Measurements from ENCODE around the gene PLCH1.

- TF ChIP-seq CTCF (conservative IDR thresholded peaks at IDR 0.05 in 1 of 2, IDR thresholded peaks at IDR 0.05 in 1 of 2; ENCODE audit: low read depth in 1 of 2, low read length in 2 of 2) (no peak), EZH2 (IDR thresholded peaks at IDR 0.05; ENCODE audit: low read length, missing control alignments) (no peak)
Measured at GRCh38 chr3:155748611-155749365, 3.9 kb upstream of the PLCH1 start.
